Omental fat pad (tissue), 4 donors: Measurements from ENCODE around the gene TP53. TPM values are rescaled to one million over a fixed set of nuclear protein-coding genes. Genes with fewer than 3 reads are reported as not detected.

ENCODE experiments used
- ATAC-seq: fragments of 150-250 bp; one replicate; pipeline ENCODE4 v1.9.1; 2016; ENCODE audit warnings: mild to moderate bottlenecking, moderate library complexity; ENCODE audit not compliant: low FRiP score
- DNase-seq: peaks from one replicate; pipeline ENCODE4 v3.0.0-alpha.2; 2019; ENCODE audit warnings: low spot score
- total RNA-seq, 4 donors: library from RNA; depleted of rRNA; stranded (reverse); fragments of >200 nt; gene quantifications; one replicate each; pipeline ENCODE4 v1.1.0, GENCODE V29; 2016
- TF ChIP-seq, protein P1 (sequence below), 3 donors: fragments of 450-650 bp; IDR thresholded peaks; one replicate each; pipeline ENCODE4 v1.5.1; 2016 to 2017; ENCODE audit warnings: antibody characterized with exemption in 3 of 3, mild to moderate bottlenecking in 3 of 3, moderate library complexity in 2 of 3

TP53 gene
- total RNA-seq, 4 donors from 2014 or later, result 18.1 to 26.3 (median 19.3) TPM

- ATAC-seq (no peak), DNase-seq (no peak)
Observed at GRCh38 chr17:7706631-7707354, 19.5 kb upstream of the TP53 start.

DNA sequence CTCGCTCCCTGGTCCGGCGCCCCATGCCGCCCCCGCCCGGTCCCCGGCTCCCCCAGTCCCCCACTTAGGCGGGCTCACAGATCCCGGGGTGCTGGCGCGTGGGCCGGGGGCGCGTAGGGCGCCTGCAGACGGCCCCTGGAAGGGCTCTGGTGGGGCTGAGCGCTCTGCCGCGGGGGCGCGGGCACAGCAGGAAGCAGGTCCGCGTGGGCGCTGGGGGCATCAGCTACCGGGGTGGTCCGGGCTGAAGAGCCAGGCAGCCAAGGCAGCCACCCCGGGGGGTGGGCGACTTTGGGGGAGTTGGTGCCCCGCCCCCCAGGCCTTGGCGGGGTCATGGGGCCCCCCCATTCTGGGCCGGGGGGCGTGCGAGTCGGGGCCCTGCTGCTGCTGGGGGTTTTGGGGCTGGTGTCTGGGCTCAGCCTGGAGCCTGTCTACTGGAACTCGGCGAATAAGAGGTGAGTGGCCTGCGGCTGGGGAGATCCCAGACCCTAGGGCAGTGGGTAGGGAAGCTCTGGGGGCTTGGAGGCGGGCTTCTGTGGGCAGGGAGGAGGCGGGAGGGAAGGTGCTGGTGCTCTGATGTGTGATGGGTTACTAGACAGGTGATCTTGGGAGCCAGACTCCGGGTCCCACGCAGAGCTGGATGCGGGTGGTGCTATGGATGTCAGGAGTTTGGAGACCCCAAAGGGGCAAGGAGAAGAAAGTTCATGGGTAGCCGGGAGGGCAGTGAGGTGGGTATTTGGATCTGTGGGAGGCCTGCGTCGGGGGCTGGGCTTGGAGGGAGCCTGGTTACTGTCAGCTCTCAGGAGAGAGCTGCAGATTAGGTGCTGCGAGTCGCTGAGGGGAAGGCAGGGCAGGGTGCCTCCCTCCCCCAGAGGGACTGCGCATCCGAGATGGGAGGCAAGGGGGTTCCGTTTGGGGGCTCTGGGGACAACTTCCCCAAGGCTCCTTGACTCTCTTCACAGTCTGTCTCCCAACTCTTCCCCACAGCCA, 18.3 kb upstream of the TP53 start:
- DNase-seq (no peak), ATAC-seq (peak; percentile 29)
- TF ChIP-seq, protein P1, sequence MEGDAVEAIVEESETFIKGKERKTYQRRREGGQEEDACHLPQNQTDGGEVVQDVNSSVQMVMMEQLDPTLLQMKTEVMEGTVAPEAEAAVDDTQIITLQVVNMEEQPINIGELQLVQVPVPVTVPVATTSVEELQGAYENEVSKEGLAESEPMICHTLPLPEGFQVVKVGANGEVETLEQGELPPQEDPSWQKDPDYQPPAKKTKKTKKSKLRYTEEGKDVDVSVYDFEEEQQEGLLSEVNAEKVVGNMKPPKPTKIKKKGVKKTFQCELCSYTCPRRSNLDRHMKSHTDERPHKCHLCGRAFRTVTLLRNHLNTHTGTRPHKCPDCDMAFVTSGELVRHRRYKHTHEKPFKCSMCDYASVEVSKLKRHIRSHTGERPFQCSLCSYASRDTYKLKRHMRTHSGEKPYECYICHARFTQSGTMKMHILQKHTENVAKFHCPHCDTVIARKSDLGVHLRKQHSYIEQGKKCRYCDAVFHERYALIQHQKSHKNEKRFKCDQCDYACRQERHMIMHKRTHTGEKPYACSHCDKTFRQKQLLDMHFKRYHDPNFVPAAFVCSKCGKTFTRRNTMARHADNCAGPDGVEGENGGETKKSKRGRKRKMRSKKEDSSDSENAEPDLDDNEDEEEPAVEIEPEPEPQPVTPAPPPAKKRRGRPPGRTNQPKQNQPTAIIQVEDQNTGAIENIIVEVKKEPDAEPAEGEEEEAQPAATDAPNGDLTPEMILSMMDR (IDR thresholded peaks at IDR 0.05), result no peak

More at GRCh38 chr17:7706631-7707354, 19.5 kb upstream of the TP53 start:
- TF ChIP-seq, protein P1 (IDR thresholded peaks at IDR 0.05), result no peak

GRCh38 chr17:7704601-7705268, 17.4 kb upstream of the TP53 start, which contains the start of gene EFNB3:
TSS of gene EFNB3 (plus strand) at chr17:7705202. CDS start at chr17:7705599, 397 bp downstream.
- no peak for DNase-seq
- peak; percentile 54 for ATAC-seq

DNA sequence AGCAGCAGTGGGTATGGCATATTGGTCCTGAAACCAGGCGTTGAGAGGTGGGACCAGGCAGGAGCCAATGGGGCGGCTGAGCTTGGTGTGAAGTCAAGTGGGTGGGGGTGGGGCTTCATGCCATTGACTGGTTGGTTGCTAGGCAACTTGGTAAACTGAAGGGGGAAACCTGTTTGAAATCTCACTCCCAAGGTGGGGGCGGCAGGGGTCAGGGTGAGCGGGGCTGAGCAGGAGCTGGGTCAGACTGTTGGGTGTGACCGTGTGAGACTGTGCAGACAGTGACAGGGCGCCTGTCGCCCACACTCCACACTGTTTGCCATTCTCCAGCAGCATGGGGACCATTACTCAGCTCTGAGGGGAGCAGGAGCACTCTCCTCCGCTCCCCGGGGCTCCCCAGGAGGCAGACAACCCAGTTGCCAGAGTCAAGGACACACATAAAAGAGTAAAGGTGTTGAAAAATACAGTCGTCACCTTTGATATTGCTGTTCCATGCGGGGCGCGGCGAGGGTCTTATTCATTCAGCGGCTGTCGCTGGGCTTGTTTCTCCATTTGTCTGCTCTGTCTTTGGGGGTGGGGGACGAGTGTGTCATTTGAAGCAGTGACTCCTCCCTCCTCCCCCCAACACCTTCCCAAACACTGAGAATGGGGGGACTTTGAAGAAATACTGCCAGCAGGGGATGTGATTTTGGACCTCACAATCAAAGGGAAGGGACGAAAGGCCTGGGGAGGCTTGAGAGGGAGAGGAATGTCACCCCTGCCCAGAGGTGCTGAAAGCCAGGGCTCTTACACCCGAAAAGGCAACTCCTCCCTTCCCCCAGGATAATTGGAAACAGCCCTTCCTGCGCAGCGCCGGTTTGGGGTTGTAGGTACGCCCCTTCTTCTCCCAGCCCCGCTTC, 16.5 kb upstream of the TP53 start:
- DNase-seq, result no peak
- TF ChIP-seq, protein P1 (IDR thresholded peaks at IDR 0.05), result no peak
- peak; percentile 23 for ATAC-seq

More at GRCh38 chr17:7704601-7705268, 17.4 kb upstream of the TP53 start, which contains the start of gene EFNB3:
- TF ChIP-seq, protein P1 (IDR thresholded peaks at IDR 0.05), result no peak

DNA sequence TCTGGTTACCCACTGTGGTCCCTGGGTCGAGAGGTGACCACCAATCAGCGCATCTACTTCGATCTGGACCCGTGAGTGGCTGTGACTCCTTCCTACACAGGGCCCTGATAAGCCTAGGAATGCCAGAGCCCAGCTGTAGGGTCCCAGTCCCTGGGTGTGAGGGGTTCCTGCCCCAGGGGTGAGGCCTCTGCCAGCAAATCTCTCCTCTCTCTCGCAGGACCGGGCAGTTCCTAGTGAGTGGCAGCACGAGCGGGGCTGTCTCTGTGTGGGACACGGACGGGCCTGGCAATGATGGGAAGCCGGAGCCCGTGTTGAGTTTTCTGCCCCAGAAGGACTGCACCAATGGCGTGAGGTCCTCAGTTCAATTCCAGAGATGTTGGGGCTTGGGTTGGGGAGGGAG, 15.5 kb upstream of the TP53 start:
- TF ChIP-seq, protein P1 (IDR thresholded peaks at IDR 0.05), result no peak
- ATAC-seq, result no peak
- no peak for DNase-seq

DNA sequence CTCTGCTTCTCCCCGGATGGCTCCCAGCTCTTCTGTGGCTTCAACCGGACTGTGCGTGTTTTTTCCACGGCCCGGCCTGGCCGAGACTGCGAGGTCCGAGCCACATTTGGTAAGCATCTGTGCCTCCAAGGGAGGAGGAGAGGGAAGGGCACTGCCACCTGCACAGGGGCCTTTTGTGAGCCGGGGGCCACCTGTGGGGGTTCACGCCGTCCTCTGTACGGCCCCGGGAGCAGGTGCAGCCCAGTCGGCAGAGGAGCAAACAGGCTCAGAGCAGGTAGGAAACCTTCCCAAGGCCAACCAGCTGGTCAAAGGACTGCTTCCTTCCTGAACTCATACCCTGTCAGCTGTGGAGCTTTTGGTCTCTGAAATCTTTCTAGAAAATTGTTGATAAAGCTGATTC, 14.4 kb upstream of the TP53 start:
- DNase-seq, result no peak
- TF ChIP-seq, protein P1 (IDR thresholded peaks at IDR 0.05), result no peak

More for the DNA sequence above, 14.4 kb upstream of the TP53 start:
- ATAC-seq, result no peak
